ENCODE data around the gene HDAC4.

- TF ChIP-seq MAX (IDR thresholded peaks at IDR 0.05) (no peak), BHLHE40 (IDR thresholded peaks at IDR 0.05; ENCODE audit: low read depth, low read length) (no peak), CTCF (IDR thresholded peaks at IDR 0.05) (no peak), HMGXB4 (CRISPR knock-in tag; IDR thresholded peaks at IDR 0.05; ENCODE audit: borderline replicate concordance) (no peak), RAD21 (conservative IDR thresholded peaks at IDR 0.05 in 1 of 2, IDR thresholded peaks at IDR 0.05 in 1 of 2) (no peak), EP300 (IDR thresholded peaks at IDR 0.05) (no peak), GATA3 (IDR thresholded peaks at IDR 0.05; ENCODE audit: borderline replicate concordance) (no peak), POLR2A (IDR thresholded peaks at IDR 0.05; ENCODE audit: low read length) (no peak), ZC3H11A (IDR thresholded peaks at IDR 0.05) (no peak), ESRRA (IDR thresholded peaks at IDR 0.05; ENCODE audit: borderline replicate concordance, low read length) (no peak)
These were observed 17.6 kb downstream of the HDAC4 start for GRCh38 chr2:239383036-239383758.

All from A549 (cell line).